B cell (primary cell): ENCODE measurements around the gene SLC25A6. TPM values are rescaled to one million over a fixed set of nuclear protein-coding genes. Genes with fewer than 3 reads are reported as not detected.

ENCODE experiments used
- ATAC-seq: fragments of 200-7000 bp; cut with Tn5 transposase; one replicate; pipeline ENCODE4 v1.10.0; 2021; ENCODE audit warnings: low read depth, mild to moderate bottlenecking, moderate number of reproducible peaks, moderate library complexity
- CTCF ChIA-PET: fragments of 350-600 bp; sonication (Branson Sonifier 250); formaldehyde crosslinking; loops from one replicate; lab custom pipeline; 2021; ENCODE audit warnings: antibody characterized with exemption, inconsistent platforms; lab: Charles Lee
- POLR2A ChIA-PET: fragments of 350-600 bp; sonication (Branson Sonifier 250); formaldehyde crosslinking; loops from one replicate; lab custom pipeline; 2021; ENCODE audit warnings: antibody characterized with exemption; lab: Charles Lee
- DNase-seq: peaks from one replicate; pipeline ENCODE4 v3.0.0; 2013
- H2AFZ ChIP-seq: 2 replicates; pipeline ENCODE4 v1.6.1; 2012; ENCODE audit warnings: mild to moderate bottlenecking, low read depth, low read length; ENCODE audit not compliant: insufficient read depth, poor library complexity, severe bottlenecking
- H3K27ac ChIP-seq, 2 donors: 1 replicate in 1 of 2; 2 replicates in 1 of 2; pipeline ENCODE4 v1.5.1; 2012 to 2013; ENCODE audit warnings: low read length in 2 of 2, mild to moderate bottlenecking in 2 of 2, moderate library complexity in 1 of 2
- H3K27me3 ChIP-seq, 4 experiments: fragments of 200-600 bp in 1 of 4; sonication (generic) in 1 of 4; replicated peaks in 1 of 4; 1 replicate in 2 of 4; 2 replicates in 2 of 4; pipeline versions ENCODE4 v1.6.1 to v1.7.0; 2013 to 2016; ENCODE audit warnings: low read length in 3 of 4, mild to moderate bottlenecking in 2 of 4, mixed read lengths in 1 of 4, moderate library complexity in 1 of 4; ENCODE audit not compliant: insufficient read depth in 4 of 4, control insufficient read depth in 3 of 4; ENCODE audit errors: control extremely low read depth in 1 of 4
- H3K36me3 ChIP-seq, 2 experiments: replicated peaks in 1 of 2; 1 replicate in 1 of 2; 2 replicates in 1 of 2; pipeline versions ENCODE4 v1.6.1 to v1.7.1; 2013; ENCODE audit warnings: low read length in 1 of 2; ENCODE audit not compliant: insufficient read depth in 2 of 2, control insufficient read depth in 1 of 2; ENCODE audit errors: control extremely low read depth in 1 of 2, extremely low read depth in 1 of 2
- H3K4me1 ChIP-seq, 2 donors: fragments of 200-600 bp in 1 of 2; sonication (generic) in 1 of 2; 1 replicate in 1 of 2; 2 replicates in 1 of 2; pipeline versions ENCODE4 v1.5.1 to v1.6.1; 2013 to 2017; ENCODE audit warnings: low read length in 2 of 2; ENCODE audit not compliant: control insufficient read depth in 2 of 2, insufficient read depth in 2 of 2
- H3K4me2 ChIP-seq: replicated peaks from 2 replicates; pipeline ENCODE3; 2012; ENCODE audit warnings: mild to moderate bottlenecking, low read depth, low read length; ENCODE audit not compliant: poor library complexity, severe bottlenecking
- H3K4me3 ChIP-seq, 5 experiments: fragments of 200-600 bp in 1 of 5; sonication (generic) in 1 of 5; 1 replicate in 3 of 5; 2 replicates in 2 of 5; pipeline versions ENCODE4 v1.5.1 to v1.7.0; 2011 to 2016; ENCODE audit warnings: low read length in 4 of 5, mild to moderate bottlenecking in 4 of 5, low read depth in 2 of 5, control low read depth in 1 of 5, moderate library complexity in 1 of 5; ENCODE audit not compliant: insufficient read depth in 1 of 5; ENCODE audit errors: control extremely low read depth in 1 of 5, extremely low read depth in 1 of 5
- H3K79me2 ChIP-seq: fragments of 200-600 bp; sonication (generic); one replicate; pipeline ENCODE4 v1.6.0; 2016; ENCODE audit warnings: low read length; ENCODE audit not compliant: control insufficient read depth, insufficient read depth
- H3K9ac ChIP-seq: fragments of 200-600 bp; sonication (generic); 2 replicates; pipeline ENCODE4 v1.6.1; 2017; ENCODE audit warnings: mild to moderate bottlenecking, low read length, moderate library complexity
- H3K9me3 ChIP-seq, 3 donors: one replicate each; pipeline versions ENCODE4 v1.6.1 to v1.7.1; 2013; ENCODE audit warnings: low read length in 2 of 3; ENCODE audit not compliant: control insufficient read depth in 2 of 3, insufficient read depth in 1 of 3; ENCODE audit errors: control extremely low read depth in 1 of 3
- H4K20me1 ChIP-seq: 2 replicates; pipeline ENCODE4 v1.6.0; 2012; ENCODE audit warnings: mild to moderate bottlenecking, low read length; ENCODE audit not compliant: insufficient read depth, control insufficient read depth, poor library complexity, severe bottlenecking
- H3K27ac Mint-ChIP-seq: one replicate; pipeline ENCODE4 v1.8.0; 2021; ENCODE audit warnings: mixed read lengths
- H3K27me3 Mint-ChIP-seq: one replicate; pipeline ENCODE4 v1.8.0; 2021; ENCODE audit warnings: mixed read lengths
- H3K4me1 Mint-ChIP-seq: one replicate; pipeline ENCODE4 v1.8.0; 2021; ENCODE audit warnings: mixed read lengths
- H3K4me3 Mint-ChIP-seq: one replicate; pipeline ENCODE4 v1.8.0; 2021; ENCODE audit warnings: mixed read lengths
- H3K9me3 Mint-ChIP-seq: one replicate; pipeline ENCODE4 v1.8.0; 2022; ENCODE audit warnings: mixed read lengths; ENCODE audit not compliant: insufficient read depth
- CTCF ChIP-seq: fragments of 200-600 bp; IDR thresholded peaks from one replicate; pipeline ENCODE4 v1.8.0; 2022; ENCODE audit warnings: antibody characterized with exemption, mild to moderate bottlenecking
- EZH2 ChIP-seq: IDR thresholded peaks from 2 replicates; pipeline ENCODE4 v1.6.1; 2012; ENCODE audit warnings: borderline replicate concordance, low read depth, mild to moderate bottlenecking, moderate library complexity, low read length; ENCODE audit not compliant: insufficient read depth, poor library complexity, severe bottlenecking
- WGBS: methylation state at CpG from one replicate; pipeline ENCODE4 v1.1.5; 2013; ENCODE audit warnings: missing lambda C conversion rate; ENCODE audit not compliant: insufficient coverage; 5-methylcytosine and 5-hydroxymethylcytosine counted together
- intact Hi-C: fragments of 100-400 bp; cut with micrococcal nuclease; formaldehyde crosslinking; loops from one replicate; pipeline ENCODE4 v1.10.0; 2022
- polyA plus RNA-seq: library from polyadenylated mRNA; depleted of rRNA; stranded (reverse); fragments of >200 nt; gene quantifications from 2 replicates; pipeline ENCODE4 v1.2.3, GENCODE V29; 2012
- total RNA-seq, 2 donors: library from RNA; stranded (reverse); fragments of 120-200 nt in 1 of 2; gene quantifications; 1 replicate in 1 of 2; 2 replicates in 1 of 2; pipeline versions ENCODE4 v1.2.3 to v1.2.4, GENCODE V29; 2013 to 2022

Gene SLC25A6
- total and polyA plus RNA-seq, 2 donors (not counting 1 experiment from before 2014, with no cell fraction given) = 343 to 642 TPM

DNA sequence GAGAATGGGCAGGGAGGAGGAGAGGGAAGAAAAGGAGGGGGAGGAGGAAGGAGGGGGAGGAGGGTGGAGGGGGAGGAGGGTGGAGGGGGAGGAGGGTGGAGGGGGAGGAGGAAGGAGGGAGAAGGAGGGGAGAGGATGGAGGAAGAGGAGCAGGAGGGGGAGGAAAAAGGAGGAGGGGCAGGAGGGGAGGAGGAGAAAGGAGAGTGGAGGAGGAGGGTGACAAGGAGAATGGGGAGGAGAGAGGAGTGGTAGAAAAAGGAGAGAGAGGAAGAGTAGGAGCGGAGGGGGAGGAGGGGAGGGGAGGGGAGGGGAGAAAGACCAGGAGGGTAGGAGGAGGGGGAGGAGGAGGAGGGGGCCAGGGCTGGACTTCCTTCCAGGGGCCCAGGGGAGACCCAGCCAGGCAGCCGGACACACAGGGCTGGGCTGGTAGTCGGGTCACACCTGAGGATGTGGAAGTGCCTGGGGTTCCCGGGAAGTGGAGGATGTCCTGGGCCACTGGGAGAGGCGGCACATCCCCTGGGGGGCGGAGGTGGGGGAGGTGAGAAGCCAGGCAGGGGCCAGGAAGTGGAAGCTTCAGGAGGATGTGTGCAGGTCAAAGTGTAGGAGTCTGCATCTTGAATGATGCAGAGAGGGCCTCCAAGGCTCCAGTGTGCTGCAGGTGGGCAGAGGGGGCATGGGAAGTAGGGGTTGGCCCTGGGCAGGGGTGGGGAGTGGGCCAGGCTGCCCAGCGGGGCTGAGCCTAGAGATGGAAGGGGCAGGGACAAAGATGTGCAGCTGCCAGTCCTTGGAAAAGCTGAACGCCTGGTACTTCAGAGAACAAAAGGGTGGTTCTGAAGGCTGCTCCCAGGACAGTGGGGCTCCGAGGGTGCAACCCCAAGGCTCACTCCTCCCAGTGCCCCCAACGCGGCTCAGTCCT is 36.5 kb downstream of the SLC25A6 start:
- Histone ChIP-seq H3K4me1 (no peaks in the 10 kb centered on the region), H3K4me3 (no peak overlapping the region), H3K4me2 (no peak overlapping the region), H3K36me3 (peaks cover 0 to 7% of the 10 kb centered on the region in 2 experiments), H2AFZ (no peak overlapping the region), H3K9ac (no peak overlapping the region), H3K27me3 (no peaks in the 10 kb centered on the region), H3K9me3 (peaks cover 0 to 24% (median 0%) of the 10 kb centered on the region in 3 donors), H3K79me2 (no peaks in the 10 kb centered on the region), H3K27ac (no peak overlapping the region), H4K20me1 (no peaks in the 10 kb centered on the region)
- ChIA-PET CTCF (no interaction called here), POLR2A (no interaction called here)
- H3K4me1 Mint-ChIP-seq = no peaks in the 10 kb centered on the region
- no peak overlapping the region for H3K27ac Mint-ChIP-seq
- WGBS = 48% methylated on average over 7 of the region's 11 CpGs
- DNase-seq = no peak
- no peak for TF ChIP-seq CTCF
- TF ChIP-seq EZH2 = no peak
- intact Hi-C loops = no loop called here
- no peak for ATAC-seq
- no peaks in the 10 kb centered on the region for H3K27me3 Mint-ChIP-seq
- H3K9me3 Mint-ChIP-seq = no peaks in the 10 kb centered on the region
- H3K4me3 Mint-ChIP-seq = no peak overlapping the region
